Measurements from ENCODE around the gene RDH11. TPM values are rescaled to one million over a fixed set of nuclear protein-coding genes. Genes with fewer than 3 reads are reported as not detected.

The RDH11 gene
- total RNA-seq, 1 donor from 2014 or later, result 105 TPM

DNA sequence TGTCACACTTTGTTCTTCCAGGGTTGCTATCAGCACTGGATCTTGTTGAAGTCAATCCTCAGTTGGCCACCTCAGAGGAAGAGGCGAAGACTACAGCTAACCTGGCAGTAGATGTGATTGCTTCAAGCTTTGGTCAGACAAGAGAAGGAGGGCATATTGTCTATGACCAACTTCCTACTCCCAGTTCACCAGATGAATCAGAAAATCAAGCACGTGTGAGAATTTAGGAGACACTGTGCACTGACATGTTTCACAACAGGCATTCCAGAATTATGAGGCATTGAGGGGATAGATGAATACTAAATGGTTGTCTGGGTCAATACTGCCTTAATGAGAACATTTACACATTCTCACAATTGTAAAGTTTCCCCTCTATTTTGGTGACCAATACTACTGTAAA is 44.9 kb downstream of the RDH11 start:
- no peak for DNase-seq (ENCODE audit: low read depth)

GRCh38 chr14:67650151-67650550 is 45.4 kb downstream of the RDH11 start:
- DNase-seq (ENCODE audit: low read depth), result no peak

GRCh38 chr14:67646131-67646530 is 49.4 kb downstream of the RDH11 start:
- DNase-seq (ENCODE audit: low read depth), result no peak

DNA sequence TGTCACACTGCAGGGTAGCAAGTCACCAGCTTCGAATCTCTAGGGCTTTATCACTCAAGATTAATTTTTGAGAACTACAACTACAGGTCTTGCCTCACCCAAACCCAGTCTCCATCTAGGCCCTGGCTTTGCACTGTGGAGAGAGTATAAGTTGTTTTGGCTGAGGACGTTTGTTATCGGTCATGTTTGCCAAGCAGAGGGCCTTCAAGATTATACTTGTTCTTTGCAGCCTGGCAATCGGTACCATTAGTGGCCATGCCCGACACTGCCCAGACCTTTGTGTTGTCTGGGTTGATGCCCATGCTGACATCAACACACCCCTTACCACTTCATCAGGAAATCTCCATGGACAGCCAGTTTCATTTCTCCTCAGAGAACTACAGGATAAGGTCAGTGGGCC is 50.1 kb downstream of the RDH11 start:
- no peak for DNase-seq (ENCODE audit: low read depth)

DNA sequence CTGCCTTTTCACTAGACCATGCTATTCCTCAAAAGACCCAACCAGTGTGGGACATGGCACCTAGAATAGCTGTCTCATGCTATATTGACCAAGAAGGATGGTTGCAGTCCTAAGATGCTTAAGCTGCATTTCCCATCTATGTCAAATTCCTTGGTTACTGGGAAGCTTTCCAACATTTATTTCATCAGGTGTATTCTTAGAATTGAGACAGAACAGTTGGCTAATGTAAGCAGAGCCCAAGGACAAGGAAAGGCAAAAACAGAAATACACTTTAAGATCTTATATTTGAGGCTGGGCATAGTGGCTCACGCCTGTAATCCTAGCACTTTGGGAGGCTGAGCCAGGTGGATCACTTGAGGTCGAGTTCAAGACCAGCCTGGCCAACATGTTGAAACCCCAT is 51.1 kb downstream of the RDH11 start:
- peak; percentile 42 for DNase-seq (ENCODE audit: low read depth)

DNA sequence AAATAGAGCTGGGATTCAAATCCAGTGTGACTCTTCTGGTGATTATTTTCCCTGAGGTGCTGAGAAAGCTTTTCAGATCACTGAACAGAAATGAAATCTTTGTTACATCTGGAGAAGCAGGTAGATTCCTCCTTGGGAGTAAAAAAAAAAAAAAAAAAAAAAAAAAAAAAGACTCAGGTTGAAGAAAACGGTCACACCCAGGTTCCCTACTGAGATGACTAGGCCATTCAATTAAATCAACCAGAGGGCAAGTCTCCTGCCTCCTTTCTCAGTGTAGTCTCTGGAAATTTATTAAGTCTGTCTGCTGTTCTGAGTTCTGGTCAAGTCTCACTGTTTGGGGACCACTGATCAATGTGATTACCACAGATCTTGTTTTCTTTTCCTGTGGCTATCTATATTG is 51.9 kb downstream of the RDH11 start:
- no peak for DNase-seq (ENCODE audit: low read depth)

DNA sequence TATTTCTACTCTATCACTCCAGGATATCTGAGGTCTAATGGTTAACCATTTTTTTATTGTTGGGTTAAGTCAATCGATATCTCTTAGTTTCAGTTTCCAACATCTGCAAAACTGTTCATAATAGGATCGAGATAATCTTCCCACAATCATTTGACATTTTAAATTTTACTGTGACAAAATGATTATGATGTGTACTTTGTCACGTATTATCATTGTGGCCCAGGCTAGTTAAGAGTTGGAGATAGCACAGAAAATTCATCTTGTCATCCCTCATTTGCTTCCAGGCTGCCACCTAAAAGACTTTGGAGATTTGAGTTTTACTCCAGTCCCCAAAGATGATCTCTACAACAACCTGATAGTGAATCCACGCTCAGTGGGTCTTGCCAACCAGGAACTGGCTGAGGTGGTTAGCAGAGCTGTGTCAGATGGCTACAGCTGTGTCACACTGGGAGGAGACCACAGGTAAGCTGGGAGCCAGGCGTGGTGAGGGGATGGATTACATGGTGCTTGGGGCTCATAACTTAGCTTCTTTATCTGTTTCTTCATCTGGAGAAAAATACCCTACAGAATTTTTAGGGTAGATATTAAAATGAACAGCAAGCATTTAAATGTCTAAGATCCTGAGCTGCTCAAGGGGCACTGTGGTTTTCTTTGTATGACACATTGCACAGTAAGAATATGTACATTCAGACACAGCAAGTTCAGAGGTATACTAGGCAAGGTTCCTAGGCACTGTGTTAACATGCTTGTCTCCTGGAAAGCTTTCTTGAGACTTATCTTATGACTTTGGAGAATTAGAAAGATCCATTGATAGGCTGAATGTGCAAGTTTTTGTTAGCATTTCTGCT is 53.4 kb downstream of the RDH11 start:
- no peak for DNase-seq (ENCODE audit: low read depth)

DNA sequence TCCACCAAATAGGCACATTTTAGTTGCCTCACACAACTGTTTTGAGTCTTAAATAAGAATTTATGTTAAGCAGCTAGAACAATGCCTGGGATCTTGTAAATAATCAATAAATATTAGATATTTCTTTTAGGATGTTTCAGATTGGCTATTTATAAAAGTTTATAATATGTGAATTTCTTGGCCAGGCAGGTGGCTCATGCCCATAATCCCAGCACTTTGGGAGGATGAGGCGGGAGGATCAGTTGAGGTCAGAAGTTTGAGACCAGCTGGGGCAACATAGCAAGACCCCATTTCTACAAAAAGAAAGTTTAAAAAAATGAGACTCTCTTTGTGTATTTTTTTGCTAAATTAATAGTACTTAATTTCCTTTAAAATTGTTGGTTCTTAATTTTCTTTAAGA is 54.1 kb downstream of the RDH11 start:
- no peak for DNase-seq (ENCODE audit: low read depth)

GRCh38 chr14:67638642-67639041 is 56.9 kb downstream of the RDH11 start:
- no peak for DNase-seq (ENCODE audit: low read depth)

- DNase-seq (ENCODE audit: low read depth), result no peak
Measured at GRCh38 chr14:67636361-67636919, 59.1 kb downstream of the RDH11 start.

DNA sequence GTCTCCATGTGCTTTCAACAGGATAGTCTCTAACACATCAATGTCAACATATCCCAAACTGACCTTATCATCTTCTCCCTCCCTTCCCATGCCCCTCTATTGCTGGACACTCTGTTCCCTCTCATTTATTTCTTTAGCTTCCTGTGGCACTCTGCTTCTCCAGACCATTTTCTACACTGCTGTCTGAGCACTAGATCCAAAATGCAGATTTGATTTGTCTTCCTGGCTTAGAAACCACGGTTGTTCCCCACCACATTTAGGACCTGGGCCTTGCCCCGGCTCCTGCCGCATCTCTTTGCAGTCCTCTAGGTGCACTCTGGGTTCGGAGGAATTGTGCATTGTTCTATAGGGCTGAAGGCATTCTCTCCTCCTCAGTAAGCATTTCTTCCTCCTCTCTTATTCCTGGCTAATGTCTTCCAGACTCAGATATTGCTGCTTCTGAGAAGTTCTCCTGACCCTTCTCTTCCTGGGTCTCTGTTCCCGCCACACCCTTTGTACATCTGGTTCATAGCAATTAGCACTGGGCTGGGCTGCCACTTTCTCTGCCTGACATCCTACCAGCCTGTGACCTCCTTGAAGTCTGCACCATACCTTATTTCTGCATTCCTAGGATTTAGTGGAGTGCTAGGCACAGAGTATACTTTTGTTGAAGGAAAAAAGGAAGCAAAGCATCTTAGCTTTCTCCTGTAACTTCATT is 62.0 kb downstream of the RDH11 start:
- no peak for DNase-seq (ENCODE audit: low read depth)

DNA sequence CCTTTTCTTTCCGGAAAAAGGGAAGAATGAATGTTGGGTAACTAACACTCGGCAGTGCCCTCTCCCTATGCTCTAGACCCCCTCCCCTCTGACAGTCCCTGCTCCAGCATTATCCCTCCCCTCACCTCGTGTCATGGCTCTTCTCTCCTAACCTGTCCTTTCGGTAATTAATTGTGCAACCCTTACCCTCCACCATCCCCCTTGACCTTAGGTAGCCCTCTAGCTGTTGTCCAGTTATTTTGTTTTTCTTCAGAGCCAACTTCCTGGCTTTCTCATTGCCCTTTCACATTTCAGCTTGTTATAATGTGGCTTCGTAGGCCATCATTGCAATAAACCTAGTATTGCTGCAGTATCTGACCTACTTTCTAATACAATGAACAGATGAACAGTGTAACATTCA is 64.6 kb downstream of the RDH11 start:
- no peak for DNase-seq (ENCODE audit: low read depth)

DNA sequence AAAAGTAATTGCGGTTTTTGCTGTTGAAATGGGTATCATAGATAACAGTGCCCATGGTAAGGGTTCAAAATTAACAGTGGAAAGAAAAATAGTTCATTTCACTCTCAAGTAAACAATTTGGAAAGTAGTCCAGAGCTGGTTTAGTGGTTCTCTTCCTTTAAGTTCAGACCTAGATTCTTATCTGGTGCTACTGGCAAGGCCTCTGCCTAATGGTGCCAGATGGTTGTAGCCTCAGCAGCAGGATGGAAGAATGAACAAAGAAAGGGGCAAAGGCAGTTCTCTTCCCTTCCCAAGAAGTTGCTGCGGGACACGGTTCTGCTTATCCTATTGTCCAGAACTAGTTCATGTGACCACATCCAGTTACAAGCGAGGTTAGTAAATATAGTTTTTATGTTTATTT is 65.4 kb downstream of the RDH11 start:
- DNase-seq (ENCODE audit: low read depth), result no peak

DNA sequence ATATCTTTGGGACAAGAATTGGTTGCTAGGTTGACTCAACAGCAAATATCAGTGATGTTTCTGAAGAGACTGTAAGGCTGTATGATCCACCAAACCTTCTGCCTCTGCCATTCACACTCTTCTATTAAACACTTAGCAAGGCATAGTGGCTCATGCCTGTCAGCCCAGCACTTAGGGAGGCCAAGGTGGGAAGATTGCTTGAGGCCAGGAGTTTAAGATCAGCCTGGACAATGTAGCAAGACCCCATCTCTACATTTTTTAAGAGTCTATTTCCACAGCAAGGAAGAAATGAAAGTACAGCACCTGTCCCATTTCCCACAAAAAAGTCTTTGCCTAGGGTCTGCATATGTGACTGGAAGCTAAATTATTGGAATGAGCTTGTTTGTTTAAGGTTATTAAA is 68.0 kb downstream of the RDH11 start:
- no peak for DNase-seq (ENCODE audit: low read depth)

Other genes starting within 250 kb of the RDH11 start
- gene TMEM229B, start 207.0 kb downstream of the RDH11 start, total RNA-seq, result 1.4 TPM in 2 replicates
- 0.05 TPM in 1 of 2 replicates, not detected in the other for gene PLEKHH1, start 162.5 kb downstream of the RDH11 start, total RNA-seq
- 8.9 and 14.5 TPM in 2 replicates for gene PIGH, start 95.5 kb downstream of the RDH11 start, total RNA-seq
- 0.88 and 3.8 TPM in 2 replicates for gene ARG2, start 75.8 kb downstream of the RDH11 start, total RNA-seq
- 38.4 and 41.6 TPM in 2 replicates for gene VTI1B, start 21.1 kb downstream of the RDH11 start, total RNA-seq
- 0.16 TPM in 1 of 2 replicates, not detected in the other for gene RDH12, start 6.1 kb upstream of the RDH11 start, total RNA-seq
- gene ZFYVE26, start 120.8 kb upstream of the RDH11 start, total RNA-seq, result 21.9 and 22.5 TPM in 2 replicates
- gene RAD51B, start 124.0 kb upstream of the RDH11 start, total RNA-seq, result 7.2 and 70.0 TPM in 2 replicates

Data from myocyte (in vitro differentiated cells).